ENCODE data around the gene ANKRD60.

- no peak for TF ChIP-seq EP300 (IDR thresholded peaks at IDR 0.05; ENCODE audit: low read depth)
- TF ChIP-seq CTCF (IDR thresholded peaks at IDR 0.05) = no peak
Measured at GRCh38 chr20:58264271-58264670, 35.8 kb upstream of the ANKRD60 start.

Data from transverse colon (tissue), 3 donors.